Stimulated activated CD8-positive, alpha-beta memory T cell treated with anti-CD3 and anti-CD28 coated beads, Interleukin-2, amount 100 ng/mL, for 1 hour (primary cell): ENCODE measurements around the gene TPX2.

ENCODE experiments used
- DNase-seq, 2 donors: peaks; one replicate each; pipeline ENCODE4 v3.0.0-alpha.2; 2020; ENCODE audit warnings: low read depth in 2 of 2

The TPX2 gene

DNA sequence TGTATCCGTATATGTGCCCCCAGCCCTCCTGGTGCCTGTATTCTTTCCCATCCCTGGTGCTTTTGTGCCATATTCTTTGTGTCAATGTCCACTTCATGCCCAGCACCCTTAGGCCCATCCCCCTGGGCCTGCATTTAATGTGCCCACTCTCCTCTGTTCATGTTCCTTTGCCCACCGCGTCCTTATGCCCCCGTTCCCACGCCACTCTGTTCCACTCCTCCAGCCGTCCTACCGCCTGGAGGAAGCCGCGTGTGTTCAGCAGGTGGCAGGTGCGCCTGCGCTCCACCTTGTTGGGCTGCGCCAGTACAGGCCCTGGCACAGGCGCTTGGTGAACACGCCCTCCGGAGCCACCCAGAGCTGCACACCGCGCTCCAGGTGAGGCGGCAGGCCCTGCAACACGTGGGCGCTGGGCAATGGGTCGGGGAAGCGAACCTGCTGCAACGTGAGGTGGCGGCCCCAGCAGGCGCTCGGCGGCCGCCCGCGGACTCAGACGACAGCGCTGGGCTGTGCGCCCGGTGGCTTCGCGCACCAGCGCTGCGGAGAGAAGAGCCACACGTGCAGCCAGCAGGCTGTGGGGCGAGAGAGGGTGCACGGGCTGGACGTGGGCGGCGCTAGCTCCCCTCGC, 110.3 kb downstream of the TPX2 start:
- no peak for DNase-seq
